Stimulated activated CD4-positive, alpha-beta T cell treated with anti-CD3 and anti-CD28 coated beads, Interleukin-2, amount 100 ng/mL, for 24 hours (primary cell): Measurements from ENCODE around the gene CD46.

Experiments
- DNase-seq, 2 donors: peaks; one replicate each; pipeline ENCODE4 v3.0.0-alpha.2; 2020

CD46 gene

GRCh38 chr1:207799989-207800648, 48.3 kb downstream of the CD46 start:
- no peak for DNase-seq

- no peak for DNase-seq
Observed at GRCh38 chr1:207801819-207802218, 50.0 kb downstream of the CD46 start.

- no peak for DNase-seq
Observed at GRCh38 chr1:207803678-207804077, 51.8 kb downstream of the CD46 start.

- no peak for DNase-seq
Observed at GRCh38 chr1:207804721-207805468, 53.0 kb downstream of the CD46 start.

- no peak for DNase-seq
Observed at GRCh38 chr1:207805841-207806421, 54.1 kb downstream of the CD46 start.

GRCh38 chr1:207806531-207807325, 54.9 kb downstream of the CD46 start:
- DNase-seq = no peak

- DNase-seq = no peak
Observed at GRCh38 chr1:207807326-207807689, 55.5 kb downstream of the CD46 start.

- DNase-seq = no peak
Observed at GRCh38 chr1:207807690-207808321, 56.0 kb downstream of the CD46 start.

GRCh38 chr1:207808322-207808705, 56.5 kb downstream of the CD46 start:
- DNase-seq = no peak

GRCh38 chr1:207808911-207809555, 57.2 kb downstream of the CD46 start:
- no peak for DNase-seq

GRCh38 chr1:207810173-207810572, 58.3 kb downstream of the CD46 start:
- DNase-seq = no peak

GRCh38 chr1:207810606-207811295, 58.9 kb downstream of the CD46 start:
- no peak for DNase-seq

GRCh38 chr1:207811319-207811718, 59.5 kb downstream of the CD46 start:
- DNase-seq = no peak

GRCh38 chr1:207811920-207812720, 60.3 kb downstream of the CD46 start:
- no peak for DNase-seq

- DNase-seq = no peak
Observed at GRCh38 chr1:207812778-207813511, 61.1 kb downstream of the CD46 start.

GRCh38 chr1:207813512-207813881, 61.6 kb downstream of the CD46 start:
- DNase-seq = no peak

- DNase-seq = peak in 1 of 2 donors; percentile 5
Observed at GRCh38 chr1:207813946-207814345, 62.1 kb downstream of the CD46 start.

GRCh38 chr1:207814469-207814868, 62.6 kb downstream of the CD46 start:
- peak in 1 of 2 donors; percentile 8 for DNase-seq

- no peak for DNase-seq
Observed at GRCh38 chr1:207815466-207815865, 63.6 kb downstream of the CD46 start.

- DNase-seq = peak in 1 of 2 donors; percentile 34
Observed at GRCh38 chr1:207815913-207816291, 64.0 kb downstream of the CD46 start.
